Memory B cell (primary cell): ENCODE measurements around the gene MFN2.
"Not testable (repeated sequence)": the region's sequence is repeated elsewhere in the genome, so short reads cannot be mapped to it uniquely, and the experiment has no call there.

ENCODE experiments used
- ATAC-seq: fragments of 150-1000 bp; cut with Tn5 transposase; 2 replicates; pipeline ENCODE4 v1.10.0; 2021; ENCODE audit warnings: low read depth, mild to moderate bottlenecking, moderate library complexity
- DNase-seq, 2 donors: peaks; one replicate each; pipeline ENCODE4 v3.0.0; 2022; ENCODE audit warnings: low spot score in 2 of 2
- H3K27ac Mint-ChIP-seq: one replicate; pipeline ENCODE4 v1.8.0; 2022; ENCODE audit warnings: mild to moderate bottlenecking, moderate library complexity, mixed read lengths
- H3K27me3 Mint-ChIP-seq: one replicate; pipeline ENCODE4 v1.8.0; 2022; ENCODE audit warnings: mixed read lengths
- H3K36me3 Mint-ChIP-seq: one replicate; pipeline ENCODE4 v1.8.0; 2022; ENCODE audit warnings: mild to moderate bottlenecking, mixed read lengths
- H3K4me1 Mint-ChIP-seq: one replicate; pipeline ENCODE4 v1.8.0; 2022; ENCODE audit warnings: mixed read lengths
- H3K4me3 Mint-ChIP-seq: one replicate; pipeline ENCODE4 v1.8.0; 2022; ENCODE audit warnings: mild to moderate bottlenecking, moderate library complexity, mixed read lengths
- H3K9me3 Mint-ChIP-seq: one replicate; pipeline ENCODE4 v1.8.0; 2022; ENCODE audit warnings: mixed read lengths

Gene MFN2

DNA sequence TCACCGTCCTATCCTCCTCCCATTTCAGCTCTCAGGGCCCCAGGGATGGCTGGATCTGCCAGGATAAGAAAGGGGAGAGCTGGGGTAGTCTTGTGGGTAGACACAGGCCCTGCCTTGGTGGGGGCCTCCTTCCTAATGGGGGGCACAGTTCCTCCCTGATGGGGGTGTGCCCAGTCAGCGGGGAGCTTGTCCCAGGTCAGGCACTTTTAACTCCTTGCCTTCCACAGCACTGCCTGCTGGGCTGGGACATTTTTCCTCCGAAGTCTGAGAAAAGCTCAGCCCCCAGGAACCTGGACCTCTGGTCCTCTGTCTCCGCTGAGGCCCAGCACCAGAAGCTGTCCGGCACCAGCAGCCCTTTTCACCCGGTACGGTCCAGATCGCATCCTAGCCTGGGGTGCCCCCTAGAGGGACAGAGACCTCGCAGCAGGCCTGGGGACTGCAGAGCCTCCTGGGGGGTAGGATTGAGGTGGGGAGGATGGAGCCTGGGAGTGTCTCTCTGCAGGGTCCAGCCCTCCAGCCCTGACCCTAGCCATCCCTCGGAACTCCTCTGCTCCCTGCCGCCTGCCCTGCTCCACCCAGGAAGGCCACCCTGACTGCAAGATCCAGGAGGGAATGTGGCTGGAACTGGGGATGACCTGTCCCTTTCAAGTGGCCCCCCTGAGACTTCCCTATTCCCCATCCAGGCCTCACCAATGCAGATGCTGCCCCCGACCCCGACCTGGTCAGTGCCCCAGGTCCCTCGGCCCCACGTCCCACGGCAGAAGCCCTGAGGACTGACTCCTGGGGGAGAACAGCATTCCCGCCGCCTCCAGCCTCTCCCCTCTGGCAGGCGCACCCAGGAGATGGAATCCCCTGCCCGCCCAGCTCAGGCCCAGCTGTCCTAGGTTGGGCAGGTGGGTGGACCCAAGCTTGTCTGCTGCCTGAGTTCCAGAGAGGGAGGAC, 51.1 kb downstream of the MFN2 start:
- peak; percentile 75 for ATAC-seq
- DNase-seq = peak in 1 of 2 donors; percentile 35
- H3K4me1 Mint-ChIP-seq = peaks cover 11% of the 10 kb centered on the region
- peaks cover 16% of the 10 kb centered on the region for H3K36me3 Mint-ChIP-seq
- no peaks in the 10 kb centered on the region for H3K9me3 Mint-ChIP-seq
- H3K27me3 Mint-ChIP-seq = no peaks in the 10 kb centered on the region
- H3K27ac Mint-ChIP-seq = no peak overlapping the region
- H3K4me3 Mint-ChIP-seq = no peak overlapping the region

- Mint-ChIP-seq H3K27ac (no peak overlapping the region), H3K9me3 (no peaks in the 10 kb centered on the region), H3K4me1 (peaks cover 9% of the 10 kb centered on the region), H3K27me3 (no peaks in the 10 kb centered on the region), H3K36me3 (peaks cover 8% of the 10 kb centered on the region), H3K4me3 (no peak overlapping the region)
- DNase-seq = no peak
- ATAC-seq = no peak
These were observed 51.9 kb downstream of the MFN2 start for GRCh38 chr1:12032161-12032621.

- peaks cover 11% of the 10 kb centered on the region for H3K4me1 Mint-ChIP-seq
- H3K9me3 Mint-ChIP-seq, H3K27me3 Mint-ChIP-seq, H3K4me3 Mint-ChIP-seq, H3K27ac Mint-ChIP-seq, ATAC-seq, H3K36me3 Mint-ChIP-seq, DNase-seq: not testable (repeated sequence)
These were observed 53.2 kb downstream of the MFN2 start for GRCh38 chr1:12033441-12033840.

DNA sequence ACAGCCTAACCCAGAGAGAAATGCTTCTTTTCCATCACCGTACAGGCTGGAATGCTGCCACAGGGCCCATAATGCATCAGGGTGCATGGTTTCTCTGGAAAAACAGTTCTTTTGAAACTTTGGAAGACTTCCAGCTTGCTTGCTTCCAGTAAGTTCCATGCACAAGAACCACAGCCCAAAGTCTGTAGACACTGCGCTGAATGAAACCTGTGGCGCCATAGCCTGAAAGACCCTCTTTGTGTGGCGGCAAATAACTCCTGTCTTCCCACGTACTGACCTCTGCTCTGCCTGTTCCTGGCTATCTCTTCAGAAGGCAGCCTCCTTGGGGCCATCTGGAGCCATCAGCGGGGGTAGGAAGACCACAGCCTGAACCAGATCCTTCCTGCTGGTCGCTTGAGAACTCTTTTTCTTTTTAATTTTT, 54.1 kb downstream of the MFN2 start:
- H3K36me3 Mint-ChIP-seq = no peaks in the 10 kb centered on the region
- H3K9me3 Mint-ChIP-seq = no peaks in the 10 kb centered on the region
- H3K27ac Mint-ChIP-seq = no peak overlapping the region
- ATAC-seq (no peak), DNase-seq (no peak)
- H3K27me3 Mint-ChIP-seq = no peaks in the 10 kb centered on the region
- no peak overlapping the region for H3K4me3 Mint-ChIP-seq
- peaks cover 15% of the 10 kb centered on the region for H3K4me1 Mint-ChIP-seq

- Mint-ChIP-seq H3K4me1 (peaks cover 11% of the 10 kb centered on the region), H3K27ac (no peak overlapping the region), H3K27me3 (no peaks in the 10 kb centered on the region), H3K9me3 (no peaks in the 10 kb centered on the region), H3K4me3 (no peak overlapping the region), H3K36me3 (no peaks in the 10 kb centered on the region)
- no peak for DNase-seq
- ATAC-seq = no peak
These were observed 55.1 kb downstream of the MFN2 start for GRCh38 chr1:12035312-12035711.

- Mint-ChIP-seq H3K4me3 (no peak overlapping the region), H3K27ac (peak overlapping the region; percentile 53), H3K36me3 (no peaks in the 10 kb centered on the region), H3K4me1 (peaks cover 24% of the 10 kb centered on the region), H3K9me3 (no peaks in the 10 kb centered on the region), H3K27me3 (no peaks in the 10 kb centered on the region)
- no peak for DNase-seq
- ATAC-seq = no peak
These were observed 57.5 kb downstream of the MFN2 start for GRCh38 chr1:12037486-12038355.

DNA sequence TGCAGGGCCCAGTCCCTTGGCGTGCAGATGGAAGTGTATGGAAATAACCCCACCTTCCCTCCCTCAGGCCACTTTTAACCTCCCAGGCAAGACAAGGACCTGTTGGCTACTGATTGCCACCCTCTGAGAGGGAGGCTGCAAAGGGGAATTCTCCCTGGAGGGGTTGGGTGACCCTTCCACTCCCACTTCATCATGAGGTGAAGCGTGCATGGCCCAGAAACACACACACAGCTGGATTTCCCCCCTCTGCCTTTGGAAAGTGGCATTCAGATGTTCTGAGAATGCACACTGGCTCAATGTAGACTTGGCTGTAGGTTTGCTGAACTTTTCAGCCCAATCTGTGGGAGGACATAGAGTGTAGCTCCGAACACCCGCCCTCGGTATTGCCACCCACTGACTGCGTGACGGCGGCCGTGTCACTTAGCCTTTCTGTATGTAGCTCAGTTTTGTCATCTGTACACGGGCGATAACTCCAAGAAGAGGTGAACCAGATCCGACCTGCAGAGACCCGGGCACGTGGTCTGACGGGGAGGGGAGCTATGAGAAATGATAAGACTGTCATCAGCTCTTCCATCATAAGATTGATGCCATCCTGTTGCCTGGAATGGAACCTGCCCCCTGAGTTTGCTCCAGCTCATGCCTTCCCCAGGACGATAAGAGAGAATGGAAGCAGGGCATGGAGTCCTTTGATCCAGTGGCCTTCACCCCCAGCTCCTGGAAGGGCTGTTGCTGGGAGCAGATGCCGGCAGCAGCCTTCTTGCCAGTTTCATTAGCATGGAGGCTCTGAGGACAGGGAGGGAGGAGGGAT, 58.3 kb downstream of the MFN2 start:
- peaks cover 24% of the 10 kb centered on the region for H3K4me1 Mint-ChIP-seq
- H3K4me3 Mint-ChIP-seq = no peak overlapping the region
- no peaks in the 10 kb centered on the region for H3K36me3 Mint-ChIP-seq
- H3K27me3 Mint-ChIP-seq = no peaks in the 10 kb centered on the region
- ATAC-seq (no peak), DNase-seq (no peak)
- H3K9me3 Mint-ChIP-seq = no peaks in the 10 kb centered on the region
- H3K27ac Mint-ChIP-seq = peak overlapping the region; percentile 94

GRCh38 chr1:12039164-12039525, 58.9 kb downstream of the MFN2 start:
- Mint-ChIP-seq H3K4me1 (peaks cover 27% of the 10 kb centered on the region), H3K4me3 (no peak overlapping the region), H3K36me3 (no peaks in the 10 kb centered on the region), H3K27me3 (no peaks in the 10 kb centered on the region), H3K27ac (peak overlapping the region; percentile 94), H3K9me3 (no peaks in the 10 kb centered on the region)
- no peak for ATAC-seq
- no peak for DNase-seq

GRCh38 chr1:12039824-12040456, 59.7 kb downstream of the MFN2 start:
- DNase-seq (peak in 1 of 2 donors; percentile 48), ATAC-seq (peak; percentile 74)
- Mint-ChIP-seq H3K4me3 (peak overlapping the region; percentile 62), H3K27ac (peak overlapping the region; percentile 94), H3K4me1 (peaks cover 29% of the 10 kb centered on the region)
- H3K36me3 Mint-ChIP-seq, H3K27me3 Mint-ChIP-seq, H3K9me3 Mint-ChIP-seq: not testable (repeated sequence)

GRCh38 chr1:12040457-12041051, 60.3 kb downstream of the MFN2 start:
- DNase-seq (peak; percentile 54 to 58), ATAC-seq (peak; percentile 84)
- Mint-ChIP-seq H3K27ac (peak overlapping the region; percentile 94), H3K4me3 (peak overlapping the region; percentile 62), H3K4me1 (peaks cover 34% of the 10 kb centered on the region), H3K9me3 (no peaks in the 10 kb centered on the region), H3K36me3 (no peaks in the 10 kb centered on the region), H3K27me3 (no peaks in the 10 kb centered on the region)

DNA sequence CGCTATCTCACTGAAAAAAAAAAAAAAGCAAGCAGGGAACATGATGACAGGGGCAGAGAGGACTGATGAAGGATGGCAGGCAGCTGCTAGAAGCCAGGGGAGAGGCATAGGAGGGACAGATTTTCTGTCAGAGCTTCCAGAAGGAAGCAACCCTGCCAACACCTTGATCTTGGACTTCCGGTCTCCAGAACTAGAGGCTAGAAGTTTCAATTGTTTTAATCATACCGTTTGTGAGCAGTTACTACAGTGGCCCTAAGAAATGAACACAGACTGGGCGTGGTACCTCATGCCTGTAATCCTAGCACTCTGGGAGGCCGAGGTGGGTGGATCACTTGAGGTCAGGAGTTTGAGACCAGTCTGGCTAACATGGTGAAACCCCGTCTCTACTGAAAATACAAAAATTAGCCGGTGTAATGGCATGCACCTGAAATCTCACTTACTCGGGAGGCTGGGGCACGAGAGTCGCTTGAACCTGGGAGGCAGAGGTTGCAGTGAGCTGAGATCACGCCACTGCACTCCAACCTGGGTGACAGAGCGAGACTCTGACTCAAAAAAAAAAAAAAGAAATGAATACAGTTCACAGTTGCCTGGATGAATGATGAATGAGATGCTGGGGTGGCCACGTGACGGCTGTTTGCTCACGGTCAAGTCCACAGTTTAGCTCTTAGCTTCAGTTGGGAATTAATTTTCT, 64.1 kb downstream of the MFN2 start:
- peak overlapping the region; percentile 79 for H3K27ac Mint-ChIP-seq
- not testable (repeated sequence) for ATAC-seq, H3K36me3 Mint-ChIP-seq, H3K27me3 Mint-ChIP-seq, H3K9me3 Mint-ChIP-seq, DNase-seq
- H3K4me3 Mint-ChIP-seq = peak overlapping the region; percentile 5
- peaks cover 28% of the 10 kb centered on the region for H3K4me1 Mint-ChIP-seq

DNA sequence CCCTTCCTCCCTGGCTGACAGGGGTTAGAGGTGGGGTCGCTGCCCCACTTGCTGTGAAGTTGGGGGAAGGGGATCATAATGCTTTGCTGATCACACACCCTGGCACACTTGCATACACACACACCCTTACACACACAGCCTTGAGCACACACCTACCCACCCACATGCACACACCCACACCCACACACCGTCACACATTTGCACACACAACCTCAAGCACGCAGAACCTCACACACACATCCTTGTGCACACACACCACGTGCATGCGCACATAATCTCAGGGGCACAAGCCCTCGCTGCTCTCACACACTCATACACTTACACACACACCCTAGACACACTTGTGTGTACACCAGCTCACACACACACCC, 66.5 kb downstream of the MFN2 start:
- H3K4me1 Mint-ChIP-seq = peaks cover 16% of the 10 kb centered on the region
- H3K4me3 Mint-ChIP-seq = no peak overlapping the region
- no peaks in the 10 kb centered on the region for H3K27me3 Mint-ChIP-seq
- ATAC-seq (no peak), DNase-seq (no peak)
- H3K36me3 Mint-ChIP-seq = no peaks in the 10 kb centered on the region
- no peaks in the 10 kb centered on the region for H3K9me3 Mint-ChIP-seq
- no peak overlapping the region for H3K27ac Mint-ChIP-seq
